ENCODE results near the gene HEATR5B. TPM values are rescaled to one million over a fixed set of nuclear protein-coding genes. Genes with fewer than 3 reads are reported as not detected.
"Not testable (repeated sequence)": the region's sequence is repeated elsewhere in the genome, so short reads cannot be mapped to it uniquely, and the experiment has no call there.

Gene HEATR5B
- total RNA-seq, 1 donor from 2014 or later: 22.4 TPM

DNA sequence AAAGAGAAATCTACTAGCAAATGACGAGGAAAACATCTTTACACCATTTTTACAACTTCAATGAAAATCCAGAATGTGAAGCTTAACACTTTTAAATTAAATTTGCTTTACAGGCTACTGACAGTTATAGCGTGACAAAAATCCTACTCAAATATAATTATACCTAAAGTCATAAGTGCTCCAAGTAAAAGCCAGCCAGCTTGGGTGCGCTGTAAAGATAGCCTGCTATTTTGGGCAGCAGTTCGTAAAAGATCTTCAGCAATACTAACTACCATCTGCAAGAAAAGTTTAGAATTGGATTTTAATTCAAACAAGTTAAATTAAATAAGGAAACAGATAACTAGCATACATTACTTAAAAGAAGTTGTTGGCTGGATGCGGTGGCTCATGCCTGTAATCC lies 22.4 kb downstream of the HEATR5B start:
- no peak for DNase-seq (ENCODE audit: low spot score)

DNA sequence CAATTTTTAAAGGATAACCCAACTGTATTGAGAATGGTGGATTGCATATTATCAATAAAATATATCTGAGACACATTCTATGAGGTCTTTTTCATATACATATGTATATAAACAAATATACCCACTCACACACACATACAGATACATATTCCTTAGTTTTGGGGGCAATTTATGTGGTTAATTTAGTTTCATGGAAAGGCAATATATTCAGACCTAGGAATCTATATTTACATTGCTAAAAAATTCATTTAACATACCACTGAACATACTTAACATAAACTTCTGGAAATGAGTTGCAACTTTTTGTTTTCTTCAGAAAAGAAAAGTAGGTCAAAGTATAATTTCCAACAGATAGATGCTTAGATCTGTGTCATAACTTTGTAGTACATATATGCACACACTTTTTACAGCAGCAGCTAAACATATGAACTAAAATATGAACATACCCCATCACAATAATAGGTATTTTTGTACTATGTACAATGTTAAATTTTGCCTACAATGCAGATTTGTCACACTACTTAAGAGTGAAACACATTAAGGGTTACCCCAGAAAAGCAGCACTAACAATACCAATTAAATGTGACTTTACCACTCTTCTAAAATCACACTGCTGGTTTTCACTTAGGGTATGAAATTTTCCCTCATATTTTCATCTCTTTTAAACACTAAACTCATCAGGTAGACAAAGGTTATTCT lies 23.0 kb downstream of the HEATR5B start:
- no peak for DNase-seq (ENCODE audit: low spot score)

DNA sequence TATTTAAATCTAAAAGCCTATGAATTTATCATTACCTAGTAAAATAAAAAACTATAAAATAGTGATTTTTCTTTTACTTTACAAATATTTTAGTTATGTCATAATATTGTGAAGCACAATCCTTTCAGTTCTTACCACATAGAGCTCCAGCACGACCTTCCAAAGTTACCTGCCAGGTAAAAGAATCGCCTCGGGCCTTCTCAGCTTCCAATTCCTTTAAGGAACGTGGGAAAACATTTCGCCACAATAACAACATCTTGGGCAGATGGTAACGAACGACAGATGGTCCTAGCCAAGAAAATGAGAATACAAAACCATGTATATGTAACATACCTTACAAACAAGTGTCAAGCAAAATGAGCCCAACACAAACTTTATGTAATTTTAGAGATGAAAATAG lies 23.7 kb downstream of the HEATR5B start:
- DNase-seq (ENCODE audit: low spot score): no peak

DNA sequence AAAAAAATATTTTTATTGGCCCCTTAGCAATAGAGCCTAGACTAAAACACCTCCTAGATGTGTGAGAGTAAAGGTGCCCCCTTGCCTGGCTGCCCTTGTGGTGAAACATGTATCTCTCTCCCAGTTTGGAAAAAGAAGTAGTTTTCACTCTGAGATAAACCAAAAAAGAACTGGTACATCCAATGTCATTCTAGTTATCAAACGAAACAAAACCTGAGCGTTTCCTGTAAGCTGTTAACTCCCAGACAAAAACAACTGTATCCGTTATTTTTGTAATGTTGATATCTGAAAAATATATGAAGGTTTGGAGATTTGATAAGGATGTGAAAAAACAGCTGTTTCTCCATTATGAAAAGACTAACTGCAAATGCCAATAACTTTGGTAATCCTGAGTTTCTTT lies 24.3 kb downstream of the HEATR5B start:
- no peak for DNase-seq (ENCODE audit: low spot score)

DNA sequence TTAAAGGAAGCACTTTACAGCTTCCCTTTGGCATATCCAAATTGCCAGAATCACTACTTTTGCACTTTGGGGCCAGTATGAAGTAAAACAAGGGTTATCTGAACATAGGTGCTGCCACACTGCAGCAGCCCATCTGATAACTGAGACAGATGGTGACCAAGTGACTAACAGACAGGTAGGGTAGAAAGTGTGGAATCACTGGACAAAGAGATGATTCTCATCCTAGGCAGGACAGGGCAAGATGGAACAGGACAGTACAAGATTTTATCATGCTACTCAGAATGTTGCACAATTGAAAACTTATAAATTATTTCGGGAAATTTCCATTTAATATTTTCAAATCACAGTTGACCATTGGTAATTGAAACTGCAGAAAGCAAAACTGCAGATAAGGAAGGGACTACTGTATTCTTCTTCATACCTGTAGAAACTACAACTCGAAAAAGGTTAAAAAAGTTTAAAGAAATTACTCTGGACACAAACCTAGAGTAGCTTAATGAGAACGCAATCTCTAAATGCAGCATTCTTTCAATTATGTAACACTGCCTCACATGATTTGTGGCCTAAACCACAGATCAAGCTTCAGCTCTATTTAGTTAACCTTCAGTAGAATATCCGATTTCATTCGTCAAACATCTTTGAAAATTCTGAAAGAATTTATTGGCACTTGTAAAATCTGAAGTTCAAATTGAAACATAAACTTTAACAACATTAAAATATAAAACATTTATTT lies 31.4 kb downstream of the HEATR5B start:
- no peak for DNase-seq (ENCODE audit: low spot score)

DNA sequence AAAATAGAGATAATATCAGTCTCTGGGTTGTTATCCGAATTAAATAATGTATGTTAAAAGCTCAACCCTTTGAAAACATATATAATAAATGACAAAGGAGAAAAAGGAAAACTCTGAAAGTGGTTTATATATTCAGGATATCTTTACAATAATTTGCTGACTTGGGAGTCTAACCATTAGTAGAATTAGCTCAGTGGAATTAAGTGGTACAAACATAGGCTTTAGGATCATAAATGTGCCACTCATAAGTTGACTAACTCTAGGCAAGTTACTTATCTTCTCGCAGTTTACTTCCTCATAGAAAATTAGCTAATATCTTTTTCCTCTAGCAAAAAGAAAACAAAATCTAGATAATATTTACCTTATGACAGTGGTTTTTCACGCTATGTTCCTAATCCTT lies 44.6 kb downstream of the HEATR5B start:
- no peak for DNase-seq (ENCODE audit: low spot score)

DNA sequence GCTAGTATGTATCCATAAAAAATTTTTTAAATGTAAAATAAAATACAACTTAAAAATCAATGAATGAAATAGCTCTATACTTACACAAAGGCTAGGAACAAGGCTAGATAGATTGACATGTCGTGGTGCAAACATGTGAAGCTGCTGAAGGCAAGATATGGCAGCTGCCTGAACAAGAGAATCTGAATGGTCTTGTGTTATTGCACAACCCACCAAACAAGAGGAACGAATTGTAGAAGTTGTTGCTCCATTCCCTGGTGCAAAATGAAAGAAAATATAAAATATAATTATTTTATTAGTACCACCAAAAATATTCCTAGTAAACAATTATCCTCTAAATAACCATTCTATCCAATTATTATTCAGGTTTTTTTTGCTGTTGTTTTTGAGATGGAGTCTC lies 46.4 kb downstream of the HEATR5B start:
- no peak for DNase-seq (ENCODE audit: low spot score)

DNA sequence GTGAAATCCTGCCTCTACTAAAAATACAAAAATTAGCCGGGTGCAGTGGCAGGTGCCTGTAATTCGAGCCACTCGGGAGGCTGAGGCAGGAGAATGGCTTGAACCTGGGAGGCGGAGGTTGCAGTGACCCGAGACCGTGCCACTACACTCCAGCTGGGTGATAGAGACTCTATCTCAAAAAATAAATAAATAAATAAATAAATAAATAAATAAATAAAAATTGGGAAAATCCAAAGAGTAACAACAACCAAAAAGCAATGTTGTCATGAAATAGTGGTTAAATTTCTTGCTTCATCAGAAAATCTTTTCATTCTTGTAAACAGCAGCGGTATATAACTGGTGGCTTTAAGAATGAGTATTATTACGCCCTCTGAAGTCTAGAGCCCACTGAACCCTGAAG lies 54.4 kb downstream of the HEATR5B start:
- DNase-seq (ENCODE audit: low spot score): no peak

DNA sequence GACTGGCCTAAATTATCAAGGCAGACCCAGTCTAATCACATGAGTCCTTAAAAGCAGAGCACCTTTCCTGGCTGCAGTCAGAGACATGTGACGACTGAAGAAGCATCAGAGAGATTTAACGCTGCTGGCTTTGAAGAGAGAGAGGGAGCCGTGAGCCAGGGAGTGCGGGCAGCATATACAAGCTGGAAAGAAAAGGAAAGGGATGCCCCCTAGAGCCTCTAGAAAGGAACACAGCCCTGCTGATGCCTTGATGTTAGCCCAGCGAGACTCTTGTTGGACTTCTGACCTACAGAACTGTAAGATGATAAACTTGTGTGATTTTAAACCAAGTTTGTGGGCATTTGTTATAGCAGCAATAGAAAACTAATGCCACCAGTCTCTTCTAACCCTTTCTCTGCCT lies 58.1 kb downstream of the HEATR5B start:
- DNase-seq (ENCODE audit: low spot score): no peak

DNA sequence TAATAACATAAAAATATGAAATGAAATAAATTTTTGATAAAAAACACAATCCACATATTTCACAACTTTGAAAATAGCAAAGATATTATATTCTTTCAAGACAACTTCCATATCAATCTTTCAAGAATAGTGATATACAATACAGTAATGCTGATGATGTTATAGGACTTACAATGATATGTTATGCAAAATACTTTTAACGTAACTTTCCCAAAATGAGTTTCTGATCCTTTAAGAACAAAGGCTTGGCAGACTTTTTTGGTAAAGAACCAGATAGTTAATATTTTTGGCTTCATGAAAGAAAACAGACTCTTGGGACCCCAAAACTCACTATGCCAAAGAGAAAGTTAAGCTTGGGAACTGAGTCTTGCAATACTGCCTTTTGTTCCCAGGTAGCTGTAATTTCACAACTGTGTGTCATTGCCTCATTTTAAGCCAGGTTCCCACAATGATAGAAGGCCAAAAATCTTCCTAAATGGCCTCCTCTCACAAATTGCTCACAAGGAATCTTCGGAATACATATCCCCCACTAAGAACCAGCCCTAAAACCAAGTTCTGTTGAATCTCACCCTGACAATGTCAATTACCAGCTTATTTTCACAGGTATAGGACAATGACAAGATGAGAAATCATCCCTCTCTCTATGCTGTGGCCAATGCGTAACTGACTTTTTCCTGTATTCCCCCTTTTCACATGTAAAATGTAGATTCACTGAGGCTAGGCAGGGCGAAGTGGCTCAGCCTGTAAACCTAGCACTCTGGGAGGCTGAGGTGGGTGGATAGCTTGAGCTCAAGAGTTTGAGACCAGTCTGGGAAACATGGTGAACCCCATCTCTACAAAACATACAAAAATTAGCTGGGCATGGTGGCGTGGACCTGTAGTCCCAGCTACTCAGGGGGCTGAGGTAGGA lies 63.0 kb downstream of the HEATR5B start:
- DNase-seq (ENCODE audit: low spot score): no peak

DNA sequence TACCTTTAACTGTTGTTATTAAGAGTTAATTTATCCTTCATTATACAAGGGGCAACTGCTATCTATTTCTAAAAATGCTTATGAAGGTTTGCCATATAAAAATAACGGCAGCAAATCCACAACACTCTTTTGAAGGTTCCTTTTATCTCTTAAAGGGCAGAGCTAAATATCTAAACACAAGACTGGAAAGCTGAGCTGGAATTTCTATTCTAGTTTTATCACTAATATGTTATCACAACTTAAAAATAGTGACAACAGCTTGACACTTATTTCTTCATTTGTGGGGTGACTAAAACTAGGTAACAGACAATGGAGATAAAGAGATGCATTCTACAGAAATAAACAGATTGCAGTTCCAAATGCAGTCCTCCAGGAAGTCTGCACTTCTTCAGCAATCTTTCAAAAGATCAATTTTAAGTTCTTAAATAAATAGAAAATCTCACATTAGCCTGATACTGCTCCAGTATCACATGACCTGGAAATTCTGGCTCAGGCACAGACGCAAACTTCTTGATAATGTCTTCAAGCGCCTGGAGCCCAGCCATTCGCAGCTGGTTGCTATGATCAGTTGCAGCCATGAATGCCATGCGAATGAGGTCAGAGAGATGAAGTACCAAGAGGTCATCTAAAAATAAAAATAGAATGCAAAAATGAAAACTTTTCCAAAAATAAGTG lies 63.8 kb downstream of the HEATR5B start:
- peak; percentile 74 for DNase-seq (ENCODE audit: low spot score)

DNA sequence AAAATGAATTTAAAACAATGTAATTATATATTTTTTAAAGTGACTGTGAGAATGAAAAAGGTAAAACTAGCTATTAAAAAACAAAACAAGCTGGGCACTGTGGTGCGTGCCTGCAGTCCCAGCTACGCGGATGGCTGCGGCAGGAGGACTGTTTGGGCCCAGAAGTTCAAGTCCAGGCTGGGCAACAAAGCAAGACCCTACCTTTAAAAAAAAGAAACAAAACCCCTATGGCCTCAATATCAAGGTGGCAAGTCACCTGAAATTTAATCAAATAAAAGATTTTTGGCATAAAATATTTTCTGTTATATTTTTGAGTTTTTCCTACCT lies 70.9 kb downstream of the HEATR5B start:
- no peak for DNase-seq (ENCODE audit: low spot score)

DNA sequence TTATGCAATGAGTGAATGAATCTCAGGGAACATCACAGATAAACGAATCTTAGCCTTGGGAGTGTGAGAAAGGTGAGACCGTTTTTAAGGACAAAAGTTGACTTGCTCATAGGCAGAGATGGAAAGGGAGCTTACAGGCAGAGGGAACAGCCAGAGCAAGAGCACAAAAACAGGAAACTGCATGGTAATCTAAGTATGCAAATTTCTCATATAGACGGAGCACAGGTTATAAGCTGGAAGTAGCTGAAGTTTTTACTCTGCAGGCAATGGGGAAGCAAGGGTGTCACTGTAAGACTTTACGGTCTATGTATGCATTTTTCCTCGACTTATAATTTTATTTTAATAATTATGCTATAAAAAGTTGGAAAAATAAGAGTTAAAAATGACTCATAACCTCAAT lies 73.0 kb downstream of the HEATR5B start:
- DNase-seq (ENCODE audit: low spot score): no peak

DNA sequence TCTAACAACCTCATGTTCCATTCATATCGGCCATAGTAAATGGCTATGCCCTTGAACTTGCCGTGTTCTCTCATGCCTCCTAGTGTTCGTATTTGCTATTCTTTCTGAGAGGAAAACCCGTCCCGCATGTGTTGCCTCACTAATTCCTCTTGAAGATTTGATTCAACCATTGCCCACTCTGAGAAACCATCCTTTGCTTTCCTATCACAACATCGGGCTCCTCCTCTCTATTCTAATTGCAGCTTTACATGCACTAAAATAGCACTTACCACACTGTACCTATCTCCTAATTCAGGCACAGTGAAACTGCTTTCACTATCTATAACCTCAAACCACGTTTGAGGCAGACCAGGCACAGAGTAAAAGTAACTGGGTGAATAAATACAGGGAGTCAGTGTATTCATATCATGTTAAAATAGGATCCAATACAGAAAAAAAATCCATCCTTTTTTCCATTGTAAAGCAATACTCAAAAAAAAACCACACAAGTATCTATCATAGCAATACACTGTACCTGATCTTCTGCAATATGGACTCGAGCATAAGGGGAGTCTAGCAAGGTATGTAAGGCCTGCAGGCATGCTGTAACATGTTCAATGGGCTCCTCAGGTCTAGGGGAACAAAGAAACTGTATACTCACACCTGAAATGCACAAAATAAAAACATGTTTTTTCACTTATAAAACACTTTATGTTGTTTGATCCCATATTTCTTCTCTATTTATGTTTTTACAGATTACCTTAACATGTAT lies 78.9 kb downstream of the HEATR5B start:
- DNase-seq (ENCODE audit: low spot score): no peak

DNA sequence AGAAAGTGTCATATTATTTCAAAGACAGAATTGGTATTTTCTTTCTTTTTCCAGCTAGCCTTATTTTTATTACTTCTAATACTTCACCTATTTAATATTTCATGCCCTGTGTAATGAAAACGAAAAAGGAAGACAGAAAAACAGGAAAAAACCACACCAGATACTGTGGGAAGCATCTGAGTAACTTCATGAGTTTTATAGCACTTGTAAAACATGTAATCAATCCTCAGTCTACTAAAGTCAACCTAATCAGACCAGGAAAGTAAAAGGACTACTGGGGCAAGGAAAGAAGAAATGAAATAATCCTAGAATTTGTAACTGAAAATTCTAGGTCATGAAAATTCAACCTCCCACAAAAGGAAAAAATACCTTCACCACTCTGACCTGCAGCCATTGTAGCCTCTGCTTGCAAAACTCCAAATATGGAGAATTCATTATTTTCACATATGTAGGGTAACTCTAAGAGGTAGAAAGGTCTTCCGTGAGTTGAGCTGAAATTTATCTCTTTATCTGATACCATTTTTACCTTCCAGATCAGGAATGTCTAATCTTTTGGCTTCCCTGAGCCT lies 83.1 kb downstream of the HEATR5B start:
- no peak for DNase-seq (ENCODE audit: low spot score)

DNA sequence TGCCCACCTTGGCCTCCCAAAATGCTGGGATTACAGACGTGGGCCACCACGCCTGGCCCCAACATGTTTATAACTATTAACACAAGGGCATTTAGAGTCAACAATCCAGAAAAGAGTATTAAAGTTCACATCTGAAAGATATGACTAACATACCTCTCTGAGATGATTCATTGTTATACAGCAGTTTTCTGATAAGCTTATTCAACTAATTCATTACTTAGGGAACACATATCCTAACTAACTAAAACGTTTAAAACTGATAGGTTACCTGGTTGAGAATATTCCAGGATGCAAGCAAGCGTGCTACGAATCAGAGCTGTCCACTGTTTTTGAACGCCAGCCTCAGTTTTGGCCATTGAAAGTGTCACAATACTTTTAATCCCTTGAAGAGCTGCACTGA lies 83.9 kb downstream of the HEATR5B start:
- no peak for DNase-seq (ENCODE audit: low spot score)

DNA sequence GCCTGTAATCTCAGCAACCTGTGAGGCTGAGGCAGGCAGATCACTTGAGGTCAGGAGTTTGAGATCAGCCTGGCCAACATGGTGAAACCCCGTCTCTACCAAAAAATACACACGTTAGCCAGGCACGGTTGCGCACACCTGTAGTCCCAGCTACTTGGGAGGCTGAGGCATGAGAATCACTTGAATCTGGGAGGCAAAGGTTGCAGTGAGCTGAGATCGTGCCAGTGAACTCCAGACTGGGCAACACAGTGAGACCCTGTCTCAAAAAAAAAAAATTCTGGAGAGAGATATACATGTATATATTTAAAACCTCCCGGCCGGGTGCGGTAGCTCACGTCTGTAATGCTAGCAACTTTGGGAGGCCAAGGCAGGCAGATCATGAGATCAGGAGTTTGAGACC lies 84.8 kb downstream of the HEATR5B start:
- DNase-seq (ENCODE audit: low spot score): not testable (repeated sequence)

DNA sequence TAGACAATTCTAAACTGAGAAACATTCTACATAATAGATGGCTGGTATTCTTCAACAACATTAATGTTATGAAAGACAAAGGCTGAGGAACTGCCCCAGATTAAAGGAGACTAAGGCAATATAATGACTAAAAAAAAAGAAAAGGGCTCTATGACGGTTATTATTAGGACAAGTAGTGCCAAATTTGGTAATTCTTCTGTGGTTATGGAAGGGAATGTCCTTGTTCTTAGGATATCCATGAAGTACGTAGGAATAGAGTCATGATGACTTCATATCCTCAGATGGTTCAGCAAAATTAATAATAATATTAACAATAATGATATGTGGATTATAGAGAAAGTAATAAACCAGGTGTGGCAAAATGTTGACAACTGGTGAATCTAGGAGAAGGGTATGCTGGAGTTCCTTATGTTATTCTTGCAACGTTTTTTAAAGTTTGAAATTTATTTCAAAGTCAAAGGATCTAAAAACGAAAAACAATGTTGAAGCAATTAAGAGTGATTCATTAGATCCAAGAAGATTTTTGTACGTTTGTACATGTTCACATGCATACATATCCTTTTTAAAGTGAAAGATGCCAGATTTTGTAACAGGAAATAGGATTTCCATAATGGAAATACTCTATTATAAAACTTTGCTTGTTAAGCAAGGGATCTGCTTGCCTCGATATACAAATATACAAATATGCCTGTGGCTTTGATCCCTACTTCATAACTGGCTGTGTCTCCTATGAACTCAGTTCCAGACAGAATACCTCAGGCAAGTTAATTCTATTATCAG lies 90.1 kb downstream of the HEATR5B start:
- no peak for DNase-seq (ENCODE audit: low spot score)

DNA sequence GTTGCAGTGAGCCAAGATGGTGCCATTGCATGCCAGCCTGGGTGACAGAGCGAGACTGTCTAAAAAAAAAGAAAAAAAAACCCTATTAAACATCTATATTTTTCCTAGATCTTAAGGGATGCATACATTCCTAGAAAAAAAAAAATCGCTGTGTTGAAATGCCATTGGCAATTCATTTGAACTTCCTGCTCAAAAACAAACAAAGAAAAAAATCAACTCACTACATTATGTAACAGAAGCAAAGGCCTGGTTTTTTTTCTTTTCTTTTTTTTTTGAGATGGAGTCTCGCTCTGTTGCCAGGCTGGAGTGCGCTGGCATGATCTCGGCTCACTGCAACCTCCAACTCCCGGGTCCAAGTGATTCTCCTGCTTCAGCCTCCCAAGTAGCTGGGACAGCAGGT lies 96.2 kb downstream of the HEATR5B start:
- DNase-seq (ENCODE audit: low spot score): no peak

DNA sequence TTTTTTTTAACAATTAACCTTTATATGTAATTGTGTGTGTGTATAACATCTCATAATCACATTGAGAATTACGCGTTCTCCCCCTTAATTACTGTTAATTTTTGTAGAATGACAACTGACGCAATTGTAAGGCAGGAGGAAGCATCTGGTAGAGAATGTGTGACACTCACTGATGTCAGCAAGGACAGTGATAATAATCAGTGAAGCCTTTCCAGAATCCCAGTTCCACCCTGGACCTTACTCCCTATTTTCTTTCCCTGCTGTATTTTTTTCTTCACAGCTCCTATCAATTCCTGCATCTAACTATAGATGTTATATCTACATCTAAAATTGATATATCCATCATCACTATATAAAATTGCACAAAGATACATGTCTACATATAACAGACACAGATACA lies 101.7 kb downstream of the HEATR5B start:
- no peak for DNase-seq (ENCODE audit: low spot score)

Data from mucosa of gallbladder (tissue), 1 donor.